Measurements from ENCODE around the gene NID1.

NID1 gene

GRCh38 chr1:235940285-235940684 lies 124.6 kb downstream of the NID1 start:
- no peak for TF ChIP-seq EGR1 (IDR thresholded peaks at IDR 0.05)
- no peak for TF ChIP-seq NFIC (IDR thresholded peaks at IDR 0.05)
- no peak for TF ChIP-seq ZBTB7A (IDR thresholded peaks at IDR 0.05; ENCODE audit: low read depth)
- TF ChIP-seq TCF12 (IDR thresholded peaks at IDR 0.05; ENCODE audit: low read depth), result no peak
- no peak for TF ChIP-seq CREB1 (IDR thresholded peaks at IDR 0.05; ENCODE audit: low read depth)
- no peak for TF ChIP-seq CEBPB (IDR thresholded peaks at IDR 0.05)
- no peak for TF ChIP-seq REST (IDR thresholded peaks at IDR 0.05; ENCODE audit: low read depth)
- no peak for TF ChIP-seq FOXM1 (IDR thresholded peaks at IDR 0.05; ENCODE audit: borderline replicate concordance, low read depth)
- TF ChIP-seq YY1 (IDR thresholded peaks at IDR 0.05; ENCODE audit: low read depth), result no peak
- no peak for TF ChIP-seq TEAD4 (IDR thresholded peaks at IDR 0.05)
- TF ChIP-seq RAD21 (IDR thresholded peaks at IDR 0.05; ENCODE audit: low read depth), result no peak
- TF ChIP-seq TAF1 (IDR thresholded peaks at IDR 0.05; ENCODE audit: low read depth), result no peak
- TF ChIP-seq MAX (IDR thresholded peaks at IDR 0.05), result no peak
- TF ChIP-seq USF1 (IDR thresholded peaks at IDR 0.05), result no peak
- TF ChIP-seq EP300 (IDR thresholded peaks at IDR 0.05; ENCODE audit: borderline replicate concordance), result no peak

GRCh38 chr1:235939480-235939775 lies 125.5 kb downstream of the NID1 start:
- no peak for TF ChIP-seq TAF1 (IDR thresholded peaks at IDR 0.05; ENCODE audit: low read depth)
- no peak for TF ChIP-seq EP300 (IDR thresholded peaks at IDR 0.05; ENCODE audit: borderline replicate concordance)
- no peak for TF ChIP-seq EGR1 (IDR thresholded peaks at IDR 0.05)
- no peak for TF ChIP-seq RAD21 (IDR thresholded peaks at IDR 0.05; ENCODE audit: low read depth)
- no peak for TF ChIP-seq NFIC (IDR thresholded peaks at IDR 0.05)
- TF ChIP-seq FOXM1 (IDR thresholded peaks at IDR 0.05; ENCODE audit: borderline replicate concordance, low read depth), result no peak
- TF ChIP-seq REST (IDR thresholded peaks at IDR 0.05; ENCODE audit: low read depth), result no peak
- no peak for TF ChIP-seq YY1 (IDR thresholded peaks at IDR 0.05; ENCODE audit: low read depth)
- no peak for TF ChIP-seq USF1 (IDR thresholded peaks at IDR 0.05)
- no peak for TF ChIP-seq TEAD4 (IDR thresholded peaks at IDR 0.05)
- no peak for TF ChIP-seq CREB1 (IDR thresholded peaks at IDR 0.05; ENCODE audit: low read depth)
- no peak for TF ChIP-seq ZBTB7A (IDR thresholded peaks at IDR 0.05; ENCODE audit: low read depth)

- TF ChIP-seq CREB1 (IDR thresholded peaks at IDR 0.05; ENCODE audit: low read depth) (no peak), ZBTB7A (IDR thresholded peaks at IDR 0.05; ENCODE audit: low read depth) (no peak)
Measured at GRCh38 chr1:235938709-235939479, 126.0 kb downstream of the NID1 start.

GRCh38 chr1:235937123-235937522 lies 127.8 kb downstream of the NID1 start:
- TF ChIP-seq TEAD4 (IDR thresholded peaks at IDR 0.05) (no peak), FOXM1 (IDR thresholded peaks at IDR 0.05; ENCODE audit: borderline replicate concordance, low read depth) (no peak), REST (IDR thresholded peaks at IDR 0.05; ENCODE audit: low read depth) (no peak), MAX (IDR thresholded peaks at IDR 0.05) (no peak), YY1 (IDR thresholded peaks at IDR 0.05; ENCODE audit: low read depth) (no peak), CEBPB (IDR thresholded peaks at IDR 0.05) (no peak), EGR1 (IDR thresholded peaks at IDR 0.05) (no peak), RAD21 (IDR thresholded peaks at IDR 0.05; ENCODE audit: low read depth) (no peak), USF1 (IDR thresholded peaks at IDR 0.05) (no peak), ZBTB7A (IDR thresholded peaks at IDR 0.05; ENCODE audit: low read depth) (no peak), EP300 (IDR thresholded peaks at IDR 0.05; ENCODE audit: borderline replicate concordance) (no peak), TCF12 (IDR thresholded peaks at IDR 0.05; ENCODE audit: low read depth) (no peak), TAF1 (IDR thresholded peaks at IDR 0.05; ENCODE audit: low read depth) (no peak), CREB1 (IDR thresholded peaks at IDR 0.05; ENCODE audit: low read depth) (no peak), NFIC (IDR thresholded peaks at IDR 0.05) (no peak)
